Measurements from ENCODE around the gene ROM1.
A peak's percentile ranks its signal among the peaks of the same experiment; 100 is the strongest.

The ROM1 gene

GRCh38 chr11:62588966-62589637 is 24.0 kb upstream of the ROM1 start:
- no peak for DNase-seq

GRCh38 chr11:62591448-62592145 is 21.5 kb upstream of the ROM1 start, which contains the start of gene TUT1:
Gene TUT1 (minus strand): TSS chr11:62591523. CDS start chr11:62591485, 38 bp downstream.
- peak; percentile 98 for DNase-seq

- DNase-seq: no peak
Observed at GRCh38 chr11:62592146-62592815, 20.8 kb upstream of the ROM1 start.

GRCh38 chr11:62592989-62593421 is 20.1 kb upstream of the ROM1 start:
- DNase-seq: no peak

GRCh38 chr11:62593434-62594044 is 19.5 kb upstream of the ROM1 start:
- no peak for DNase-seq

GRCh38 chr11:62595124-62595523 is 17.9 kb upstream of the ROM1 start:
- DNase-seq: no peak

GRCh38 chr11:62599069-62599696 is 13.9 kb upstream of the ROM1 start:
- DNase-seq: peak; percentile 89

- DNase-seq: no peak
Observed at GRCh38 chr11:62599901-62600300, 13.2 kb upstream of the ROM1 start.

GRCh38 chr11:62600367-62601121 is 12.5 kb upstream of the ROM1 start:
- DNase-seq: no peak

- DNase-seq: no peak
Observed at GRCh38 chr11:62601122-62601371, 12.0 kb upstream of the ROM1 start.

- DNase-seq: peak; percentile 98
Observed at GRCh38 chr11:62601372-62602140, 11.5 kb upstream of the ROM1 start, which contains the start of gene MTA2. Gene MTA2 (minus strand): TSS chr11:62601865. CDS start chr11:62601450, 415 bp downstream.

GRCh38 chr11:62602141-62603071 is 10.7 kb upstream of the ROM1 start:
- DNase-seq: no peak

GRCh38 chr11:62603072-62603408 is 10.0 kb upstream of the ROM1 start:
- DNase-seq: no peak

- DNase-seq: no peak
Observed at GRCh38 chr11:62603776-62604299, 9.2 kb upstream of the ROM1 start.

- DNase-seq: no peak
Observed at GRCh38 chr11:62604460-62605120, 8.5 kb upstream of the ROM1 start.

GRCh38 chr11:62605467-62605866 is 7.6 kb upstream of the ROM1 start:
- no peak for DNase-seq

GRCh38 chr11:62605902-62606301 is 7.2 kb upstream of the ROM1 start:
- no peak for DNase-seq

- DNase-seq: no peak
Observed at GRCh38 chr11:62607714-62608113, 5.3 kb upstream of the ROM1 start.

- DNase-seq: no peak
Observed at GRCh38 chr11:62608776-62609175, 4.3 kb upstream of the ROM1 start.

GRCh38 chr11:62610403-62610802 is 2.7 kb upstream of the ROM1 start:
- no peak for DNase-seq
